Activated naive CD4-positive, alpha-beta T cell treated with anti-CD3 and anti-CD28 coated beads, Interleukin-2, amount 10 ng/mL, durations not matched to agents 7 days and 5 days (primary cell): ENCODE results near the gene TDP1.
A peak's percentile ranks its signal among the peaks of the same experiment; 100 is the strongest.
"Not testable (repeated sequence)": the region's sequence is repeated elsewhere in the genome, so short reads cannot be mapped to it uniquely, and the experiment has no call there.

ENCODE experiments used
- CTCF ChIA-PET: fragments of 350-600 bp; sonication (Branson Sonifier 250); formaldehyde crosslinking; loops from one replicate; lab custom pipeline; 2021; ENCODE audit warnings: antibody characterized with exemption; lab: Charles Lee
- DNase-seq: peaks from one replicate; pipeline ENCODE4 v3.0.0-alpha.2; 2020
- H3K27ac Mint-ChIP-seq: one replicate; pipeline ENCODE4 v1.8.0; 2021; ENCODE audit warnings: mild to moderate bottlenecking, moderate library complexity, mixed read lengths
- H3K27me3 Mint-ChIP-seq: one replicate; pipeline ENCODE4 v1.8.0; 2021; ENCODE audit warnings: mild to moderate bottlenecking, mixed read lengths
- H3K36me3 Mint-ChIP-seq: one replicate; pipeline ENCODE4 v1.8.0; 2021; ENCODE audit warnings: mixed read lengths
- H3K4me1 Mint-ChIP-seq: one replicate; pipeline ENCODE4 v1.8.0; 2021; ENCODE audit warnings: mixed read lengths
- H3K4me3 Mint-ChIP-seq: one replicate; pipeline ENCODE4 v1.8.0; 2021; ENCODE audit warnings: mild to moderate bottlenecking, moderate library complexity, mixed read lengths
- H3K9me3 Mint-ChIP-seq: one replicate; pipeline ENCODE4 v1.8.0; 2021; ENCODE audit warnings: mixed read lengths

Gene TDP1

DNA sequence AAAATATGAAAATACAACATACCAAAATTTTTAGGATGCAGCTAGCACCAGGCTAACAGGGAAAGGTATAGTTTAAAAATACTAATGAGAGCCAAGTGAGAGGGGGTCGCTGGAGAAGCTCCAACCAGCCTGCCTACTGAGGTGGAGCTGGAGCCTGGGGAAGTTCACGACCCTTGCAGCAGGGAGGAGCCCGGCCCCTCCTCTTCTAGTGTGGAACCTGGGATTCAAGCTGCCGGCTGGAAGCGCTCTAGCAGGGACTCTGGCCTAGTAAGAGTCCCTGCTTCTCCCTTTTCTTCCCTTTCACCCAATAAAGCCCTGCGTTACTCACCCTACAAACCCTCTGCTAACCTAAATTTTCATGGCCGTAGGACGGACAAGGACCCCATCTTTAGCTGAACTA, 101.1 kb downstream of the TDP1 start:
- Mint-ChIP-seq H3K4me1 (peaks cover 15% of the 10 kb centered on the region), H3K36me3 (no peaks in the 10 kb centered on the region), H3K27me3 (peaks cover 56% of the 10 kb centered on the region), H3K9me3 (no peaks in the 10 kb centered on the region), H3K27ac (no peak overlapping the region), H3K4me3 (no peak overlapping the region)
- CTCF ChIA-PET: no interaction called here
- no peak for DNase-seq

DNA sequence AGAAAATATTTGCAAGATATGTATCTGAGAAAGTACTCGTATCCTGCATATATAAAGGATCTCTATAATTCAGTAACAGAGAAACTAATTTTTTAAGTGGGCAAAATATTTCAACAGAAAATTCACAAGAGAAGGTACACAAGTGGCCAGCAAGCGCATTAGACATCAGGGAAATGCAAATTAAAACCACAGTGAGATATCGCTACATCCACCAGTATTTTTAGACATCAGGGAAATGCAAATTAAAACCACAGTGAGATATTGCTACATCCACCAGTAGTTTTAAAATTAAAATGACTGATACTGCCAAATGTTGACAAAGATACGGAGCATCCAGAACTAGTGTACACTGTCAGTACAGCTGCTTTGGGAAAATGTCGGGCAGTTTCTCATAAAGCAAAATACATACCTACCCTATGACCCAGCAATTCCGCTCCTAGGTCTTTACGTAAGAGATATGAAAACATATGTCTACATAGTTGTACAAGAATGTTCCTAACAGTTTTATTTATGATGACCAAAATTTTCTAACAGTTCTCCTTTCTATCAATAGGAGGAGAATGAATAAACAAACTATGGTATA, 103.2 kb downstream of the TDP1 start:
- H3K27me3 Mint-ChIP-seq: peaks cover 71% of the 10 kb centered on the region
- CTCF ChIA-PET: interaction anchor here (1.8 kb wide), 1 partner anchor 85 kb away, joined by 5 read pairs; no protein-coding TSS in a partner anchor

DNA sequence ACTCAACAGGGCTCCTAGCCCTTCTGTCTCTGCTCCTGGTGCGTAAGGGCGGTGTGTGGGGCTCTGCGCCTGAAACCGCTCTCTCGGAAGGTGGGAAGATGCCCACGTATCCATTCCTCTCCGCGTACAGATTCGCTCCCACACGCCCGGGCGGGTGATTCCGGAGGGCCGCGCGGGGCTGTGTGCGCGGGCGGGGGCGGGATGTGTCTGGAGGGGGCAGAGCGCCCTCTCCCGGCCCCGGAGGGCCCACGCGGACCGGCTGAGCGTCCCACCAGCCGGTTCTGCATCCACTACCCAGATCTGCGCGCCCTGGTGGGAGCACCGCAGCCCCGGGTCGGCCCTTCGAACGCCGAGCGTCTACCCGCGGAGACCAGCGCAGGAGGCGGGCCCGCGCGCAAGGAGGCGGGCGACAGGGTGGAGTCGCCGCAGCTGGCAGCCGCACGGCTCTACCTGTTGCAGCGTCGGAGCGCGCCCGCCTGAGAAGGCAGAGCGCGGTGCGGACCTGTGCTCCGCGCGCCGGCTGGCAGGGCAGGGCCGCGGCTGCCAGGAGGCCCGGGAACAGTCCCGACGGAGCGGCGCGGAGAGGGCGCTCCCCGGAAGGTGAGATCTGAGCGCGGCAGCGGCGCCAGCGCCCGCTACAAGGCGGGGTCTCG, 104.7 kb downstream of the TDP1 start:
- H3K27ac Mint-ChIP-seq: no peak overlapping the region
- CTCF ChIA-PET: interaction anchor here (0.7 to 1.8 kb wide), 3 partner anchors 78 to 121 kb away, joined by 3 to 6 read pairs (median 5); no protein-coding TSS in a partner anchor
- peak; percentile 70 for DNase-seq
- H3K9me3 Mint-ChIP-seq: no peaks in the 10 kb centered on the region
- no peaks in the 10 kb centered on the region for H3K36me3 Mint-ChIP-seq
- peaks cover 24% of the 10 kb centered on the region for H3K4me1 Mint-ChIP-seq
- H3K4me3 Mint-ChIP-seq: peak overlapping the region; percentile 67
- peaks cover 73% of the 10 kb centered on the region for H3K27me3 Mint-ChIP-seq

More for the DNA sequence above, 103.2 kb downstream of the TDP1 start:
- no peaks in the 10 kb centered on the region for H3K9me3 Mint-ChIP-seq
- no peak overlapping the region for H3K27ac Mint-ChIP-seq
- H3K4me1 Mint-ChIP-seq: peaks cover 24% of the 10 kb centered on the region
- DNase-seq: no peak
- no peak overlapping the region for H3K4me3 Mint-ChIP-seq
- H3K36me3 Mint-ChIP-seq: no peaks in the 10 kb centered on the region

DNA sequence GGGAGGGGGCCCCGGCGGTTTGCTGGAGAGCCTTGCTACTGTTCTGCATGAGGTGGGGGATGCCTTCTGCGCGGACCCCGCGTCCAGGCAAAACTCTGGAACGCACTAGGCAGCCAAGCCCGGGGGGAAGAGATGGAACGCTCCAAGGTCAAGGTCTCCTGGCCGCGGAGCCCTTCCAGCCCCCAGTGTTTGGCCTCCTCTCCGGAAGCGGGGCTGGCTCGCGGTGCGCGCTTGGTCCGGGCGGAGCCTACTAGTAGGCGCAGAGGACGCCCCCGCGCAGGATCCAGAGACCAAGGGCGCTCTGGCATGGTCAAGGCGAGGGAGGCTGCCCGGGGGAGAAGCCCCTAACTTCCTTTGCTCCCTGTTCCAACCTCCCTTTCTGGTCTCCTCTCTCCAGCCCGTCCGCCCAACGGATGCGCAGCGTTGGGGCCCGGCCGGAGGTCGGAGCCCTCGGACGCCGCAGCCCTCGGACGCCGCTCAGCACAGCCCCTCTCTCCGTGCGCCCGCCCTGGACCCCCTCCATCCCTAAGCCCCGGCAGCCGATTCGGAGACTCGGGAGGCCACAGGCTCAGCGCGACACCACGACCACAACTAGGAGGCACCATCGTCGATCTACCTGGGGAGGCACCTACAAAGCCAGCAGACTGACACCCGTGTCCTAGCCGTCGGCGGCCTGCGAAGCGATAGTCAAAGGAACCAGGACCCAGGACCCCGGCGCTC, 105.4 kb downstream of the TDP1 start:
- peaks cover 77% of the 10 kb centered on the region for H3K27me3 Mint-ChIP-seq
- H3K9me3 Mint-ChIP-seq: no peaks in the 10 kb centered on the region
- H3K4me1 Mint-ChIP-seq: peaks cover 24% of the 10 kb centered on the region
- no peaks in the 10 kb centered on the region for H3K36me3 Mint-ChIP-seq
- peak; percentile 34 for DNase-seq
- peak overlapping the region; percentile 67 for H3K4me3 Mint-ChIP-seq
- H3K27ac Mint-ChIP-seq: no peak overlapping the region
- CTCF ChIA-PET: interaction anchor here (0.7 to 1.8 kb wide), 4 partner anchors 79 to 174 kb away, joined by 3 to 6 read pairs (median 5); no protein-coding TSS in a partner anchor

DNA sequence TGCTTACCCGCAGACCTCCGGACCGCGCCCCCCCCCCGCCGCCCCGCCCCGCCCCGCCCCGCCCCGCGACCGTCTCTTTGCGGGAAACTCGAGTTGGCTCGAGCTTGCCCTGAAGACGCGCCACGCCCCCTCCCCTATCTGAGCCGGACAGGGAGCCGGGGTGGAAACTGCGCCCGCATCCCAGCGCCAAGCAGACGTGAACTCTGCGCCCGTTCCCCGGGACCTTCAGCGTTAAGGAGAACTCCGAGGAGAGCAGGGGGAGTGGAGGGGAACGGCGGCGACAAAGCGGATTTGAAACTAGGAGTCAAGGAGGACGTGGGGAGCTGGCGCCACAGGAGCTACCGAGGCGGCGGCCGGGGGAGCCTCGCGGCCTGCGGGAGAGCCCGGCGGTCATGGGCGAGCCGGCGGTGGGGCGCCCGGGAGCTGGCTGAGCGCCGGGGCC, 106.0 kb downstream of the TDP1 start, which contains the start of gene KCNK13:
TSS of gene KCNK13 (plus strand) at position 310 of the 442 bp plus-strand sequence. CDS start 212 bp downstream, outside the sequence.
- DNase-seq: peak; percentile 29

DNA sequence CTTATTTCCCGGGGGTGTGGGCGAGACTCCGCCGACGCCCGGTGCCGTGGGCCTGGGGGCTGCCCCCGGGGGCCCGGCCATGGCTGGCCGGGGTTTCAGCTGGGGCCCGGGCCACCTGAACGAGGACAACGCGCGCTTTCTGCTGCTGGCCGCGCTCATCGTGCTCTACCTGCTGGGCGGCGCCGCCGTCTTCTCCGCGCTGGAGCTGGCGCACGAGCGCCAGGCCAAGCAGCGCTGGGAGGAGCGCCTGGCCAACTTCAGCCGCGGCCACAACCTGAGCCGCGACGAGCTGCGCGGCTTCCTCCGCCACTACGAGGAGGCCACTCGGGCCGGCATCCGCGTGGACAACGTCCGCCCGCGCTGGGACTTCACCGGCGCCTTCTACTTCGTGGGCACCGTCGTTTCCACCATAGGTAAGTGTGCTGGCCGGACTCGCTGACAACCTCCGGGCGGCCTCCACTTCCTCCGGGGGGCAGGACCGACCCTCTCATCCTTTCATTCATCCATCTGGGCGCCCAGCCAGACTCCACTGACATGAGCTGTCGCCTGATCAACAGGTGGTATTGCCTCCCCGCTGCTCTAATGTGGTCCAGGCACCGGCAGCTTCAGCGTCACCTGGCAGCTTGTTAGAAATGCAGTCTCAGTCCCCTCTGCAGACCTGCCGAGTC, 106.5 kb downstream of the TDP1 start:
- CTCF ChIA-PET: interaction anchor here (0.7 to 1.5 kb wide), 3 partner anchors 10 to 173 kb away, joined by 3 to 5 read pairs (median 3); no protein-coding TSS in a partner anchor
- peak overlapping the region; percentile 77 for H3K27ac Mint-ChIP-seq

More for the DNA sequence above, 106.0 kb downstream of the TDP1 start, which contains the start of gene KCNK13:
- Mint-ChIP-seq H3K36me3 (no peaks in the 10 kb centered on the region), H3K27me3 (peaks cover 76% of the 10 kb centered on the region), H3K27ac (peak within 1 kb of the TSS; percentile 77), H3K4me3 (peak within 1 kb of the TSS; percentile 74), H3K9me3 (no peaks in the 10 kb centered on the region), H3K4me1 (peaks cover 24% of the 10 kb centered on the region)
- CTCF ChIA-PET: interaction anchor here (1.5 kb wide), 1 partner anchor 174 kb away, joined by 5 read pairs; no protein-coding TSS in a partner anchor

DNA sequence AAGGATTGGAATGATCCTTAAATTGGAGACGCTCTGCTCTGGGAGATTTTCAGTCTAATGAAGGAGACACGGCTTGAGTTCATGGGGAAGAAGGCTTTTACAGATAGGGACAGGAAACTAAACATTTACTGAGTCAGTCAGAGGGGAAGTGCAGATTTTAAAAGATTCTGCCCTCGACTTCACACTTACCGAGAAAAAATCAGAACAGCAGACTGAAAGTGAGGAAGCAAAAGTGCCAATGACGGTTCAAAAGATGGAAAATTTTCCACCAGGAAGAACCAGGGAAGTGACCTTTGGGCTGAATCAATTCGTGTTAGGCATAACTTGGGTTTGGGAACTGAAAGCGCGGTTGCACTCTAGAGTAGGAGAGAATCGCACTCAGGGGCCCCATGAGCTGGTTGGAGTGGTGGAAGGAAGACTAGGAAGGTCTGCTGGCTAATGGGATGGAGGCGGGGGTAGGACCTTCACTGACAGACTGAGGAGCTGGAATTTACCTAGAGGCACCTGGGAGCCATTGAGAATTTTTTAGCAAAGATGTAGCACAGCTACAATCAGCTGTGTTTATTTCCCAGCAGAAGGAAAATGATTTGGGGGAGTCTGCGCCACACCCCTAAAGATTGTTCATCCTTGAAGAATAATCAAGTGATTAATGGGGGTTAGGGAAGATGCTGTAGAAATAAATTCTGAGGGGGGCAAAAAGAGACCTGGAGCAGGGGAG, 107.3 kb downstream of the TDP1 start:
- Mint-ChIP-seq H3K27ac (no peak overlapping the region), H3K4me1 (peaks cover 24% of the 10 kb centered on the region), H3K9me3 (no peaks in the 10 kb centered on the region), H3K4me3 (peak overlapping the region; percentile 74), H3K36me3 (no peaks in the 10 kb centered on the region), H3K27me3 (peaks cover 67% of the 10 kb centered on the region)
- DNase-seq: no peak
- CTCF ChIA-PET: interaction anchor here (0.7 to 1.1 kb wide), 3 partner anchors 9 to 172 kb away, joined by 3 read pairs; no protein-coding TSS in a partner anchor

More for the DNA sequence above, 106.5 kb downstream of the TDP1 start:
- Mint-ChIP-seq H3K4me3 (peak overlapping the region; percentile 74), H3K36me3 (no peaks in the 10 kb centered on the region), H3K9me3 (no peaks in the 10 kb centered on the region), H3K4me1 (peaks cover 24% of the 10 kb centered on the region), H3K27me3 (peaks cover 70% of the 10 kb centered on the region)
- DNase-seq: peak; percentile 22

DNA sequence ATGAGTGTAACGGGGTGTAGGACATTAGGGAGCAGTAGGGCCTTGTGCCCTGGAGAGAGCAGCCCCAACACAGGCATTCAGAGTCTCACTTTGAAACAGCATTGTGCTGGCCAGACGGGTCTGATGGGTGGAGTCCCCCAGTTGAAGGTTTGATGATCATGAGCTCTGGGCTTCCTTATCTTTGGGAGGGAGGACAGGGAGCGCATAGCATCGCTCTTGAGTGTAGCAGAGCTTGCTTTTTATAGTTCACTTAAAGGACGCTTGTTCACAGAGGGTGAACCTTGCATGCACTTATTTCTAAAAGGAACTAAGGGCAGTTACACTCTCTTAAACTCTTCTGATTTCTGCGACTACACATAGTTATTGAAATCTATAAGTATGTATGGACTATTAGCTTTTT, 116.6 kb downstream of the TDP1 start:
- CTCF ChIA-PET: interaction anchor here (0.6 to 1.1 kb wide), 2 partner anchors 9 to 70 kb away, joined by 3 read pairs; no protein-coding TSS in a partner anchor
- H3K36me3 Mint-ChIP-seq: no peaks in the 10 kb centered on the region

DNA sequence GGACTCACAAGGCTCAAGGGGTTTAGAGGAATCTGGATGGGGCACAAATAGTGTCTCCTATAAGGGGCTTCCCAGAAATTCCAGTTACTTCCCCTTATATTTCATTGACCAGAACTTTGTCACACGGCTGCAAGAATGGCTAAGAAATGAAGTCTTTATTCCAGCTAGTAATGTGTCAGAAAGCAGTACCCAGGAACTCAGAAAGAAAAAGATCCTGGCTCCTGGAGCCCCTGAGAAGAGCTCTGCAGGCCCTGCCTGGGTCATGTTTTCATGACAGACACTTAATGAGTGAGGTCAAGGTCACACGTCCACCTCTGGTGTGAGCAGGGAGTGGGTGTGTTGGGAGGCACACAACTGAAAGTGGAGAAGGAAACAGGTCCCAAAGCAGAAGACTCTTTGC, 123.8 kb downstream of the TDP1 start:
- H3K27me3 Mint-ChIP-seq: peaks cover 38% of the 10 kb centered on the region
- H3K4me1 Mint-ChIP-seq: no peaks in the 10 kb centered on the region
- CTCF ChIA-PET: no interaction called here

More for the DNA sequence above, 116.6 kb downstream of the TDP1 start:
- Mint-ChIP-seq H3K9me3 (no peaks in the 10 kb centered on the region), H3K4me1 (no peaks in the 10 kb centered on the region), H3K4me3 (no peak overlapping the region), H3K27me3 (peaks cover 44% of the 10 kb centered on the region), H3K27ac (no peak overlapping the region)
- no peak for DNase-seq

DNA sequence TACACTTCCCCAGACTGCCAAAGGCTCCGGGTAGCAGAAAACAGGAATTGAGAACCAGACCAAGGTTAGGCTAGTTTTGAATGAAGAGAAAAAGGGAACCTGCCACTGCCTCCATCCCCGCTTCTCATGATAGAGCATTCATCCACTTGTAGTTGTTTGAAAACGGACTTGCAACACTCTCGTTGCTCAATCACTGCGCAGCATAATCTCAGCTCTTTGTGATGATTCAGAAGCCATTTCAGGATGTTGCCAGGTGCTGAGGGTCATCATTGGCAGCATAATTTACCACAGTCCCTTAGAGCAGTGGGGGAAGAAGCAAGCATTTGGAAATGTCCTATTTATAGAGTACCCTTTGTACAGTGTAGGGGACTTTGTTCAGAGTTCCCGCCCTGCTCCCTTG, 131.7 kb downstream of the TDP1 start:
- DNase-seq: no peak
- Mint-ChIP-seq H3K9me3 (peaks cover 2% of the 10 kb centered on the region), H3K27ac (no peak overlapping the region), H3K27me3 (peaks cover 29% of the 10 kb centered on the region), H3K4me3 (no peak overlapping the region), H3K4me1 (no peaks in the 10 kb centered on the region), H3K36me3 (no peaks in the 10 kb centered on the region)
- CTCF ChIA-PET: no interaction called here

More for the DNA sequence above, 123.8 kb downstream of the TDP1 start:
- H3K9me3 Mint-ChIP-seq: no peaks in the 10 kb centered on the region
- H3K27ac Mint-ChIP-seq: no peak overlapping the region
- H3K4me3 Mint-ChIP-seq: no peak overlapping the region
- DNase-seq: no peak
- no peaks in the 10 kb centered on the region for H3K36me3 Mint-ChIP-seq

DNA sequence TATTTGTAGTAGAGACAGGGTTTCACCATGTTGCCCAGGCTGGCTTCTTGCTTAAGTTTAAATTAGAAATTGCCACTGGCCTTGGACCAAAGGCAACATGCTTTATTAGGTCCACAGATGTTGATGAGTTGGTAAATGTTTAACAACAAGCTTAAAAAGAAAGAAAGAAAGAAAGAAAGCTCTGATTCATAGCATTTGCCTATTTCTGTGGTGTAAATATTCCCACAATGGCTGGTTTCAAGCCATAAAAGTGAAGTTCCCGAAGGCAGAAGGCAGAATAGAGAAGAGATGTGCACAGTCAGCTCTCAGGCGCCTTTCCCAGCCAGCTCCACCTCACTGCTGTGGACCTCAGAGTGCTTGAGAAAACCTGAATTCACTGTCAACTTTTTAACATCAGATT, 132.4 kb downstream of the TDP1 start:
- H3K27me3 Mint-ChIP-seq: peaks cover 29% of the 10 kb centered on the region
- no peak for DNase-seq
- no peak overlapping the region for H3K27ac Mint-ChIP-seq
- H3K36me3 Mint-ChIP-seq: no peaks in the 10 kb centered on the region
- no peak overlapping the region for H3K4me3 Mint-ChIP-seq
- CTCF ChIA-PET: no interaction called here
- H3K4me1 Mint-ChIP-seq: no peaks in the 10 kb centered on the region
- peaks cover 2% of the 10 kb centered on the region for H3K9me3 Mint-ChIP-seq

DNA sequence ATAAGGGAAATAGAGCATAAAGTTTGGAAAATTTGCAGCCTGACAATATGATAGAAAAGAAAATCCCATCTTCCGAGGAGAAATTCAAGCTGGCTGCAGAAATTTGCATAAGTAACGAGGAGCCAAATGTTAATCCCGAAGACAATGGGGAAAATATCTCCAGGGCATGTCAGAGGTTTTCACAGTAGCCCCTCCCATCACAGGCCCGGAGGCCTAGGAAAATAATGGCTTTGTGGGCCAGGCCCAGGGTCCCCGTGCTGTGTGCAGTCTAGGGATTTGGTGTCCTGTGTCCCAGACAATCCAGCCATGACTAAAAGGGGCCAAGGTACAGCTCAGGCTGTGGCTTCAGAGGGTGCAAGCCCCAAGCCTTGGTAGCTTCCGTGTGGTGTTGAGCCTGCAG, 133.8 kb downstream of the TDP1 start:
- not testable (repeated sequence) for H3K4me3 Mint-ChIP-seq, H3K9me3 Mint-ChIP-seq, DNase-seq, H3K36me3 Mint-ChIP-seq, H3K4me1 Mint-ChIP-seq, H3K27ac Mint-ChIP-seq
- peaks cover 24% of the 10 kb centered on the region for H3K27me3 Mint-ChIP-seq
- CTCF ChIA-PET: interaction anchor here (1.0 kb wide), 1 partner anchor 146 kb away, joined by 3 read pairs; no protein-coding TSS in a partner anchor

DNA sequence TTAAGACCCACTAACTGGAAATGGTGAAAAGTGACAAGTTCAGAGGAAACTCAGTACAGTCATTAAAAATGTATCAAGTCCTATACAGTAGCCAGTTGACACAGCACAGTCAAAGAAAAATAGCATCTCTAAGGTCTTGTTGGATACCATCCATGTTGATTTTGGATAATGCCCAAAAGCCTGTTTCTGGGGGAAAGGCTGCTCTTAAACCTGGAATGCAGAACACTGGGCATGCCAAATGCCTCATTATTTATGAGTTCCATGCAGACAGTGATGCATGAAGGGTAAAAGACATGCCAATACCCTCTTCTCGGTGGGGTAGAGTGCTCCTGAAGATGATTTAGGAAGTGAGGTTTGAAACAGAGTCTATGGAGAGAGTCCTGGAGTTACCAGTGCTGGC, 135.7 kb downstream of the TDP1 start:
- peaks cover 2% of the 10 kb centered on the region for H3K9me3 Mint-ChIP-seq
- DNase-seq: no peak
- no peak overlapping the region for H3K27ac Mint-ChIP-seq
- no peak overlapping the region for H3K4me3 Mint-ChIP-seq
- H3K36me3 Mint-ChIP-seq: no peaks in the 10 kb centered on the region
- CTCF ChIA-PET: no interaction called here
- H3K27me3 Mint-ChIP-seq: peaks cover 27% of the 10 kb centered on the region
- H3K4me1 Mint-ChIP-seq: peaks cover 11% of the 10 kb centered on the region
